Ammon's horn (tissue), 1 donor: ENCODE measurements around the gene PPP1R26.
A peak's percentile ranks its signal among the peaks of the same experiment; 100 is the strongest.
"Not testable (repeated sequence)": the region's sequence is repeated elsewhere in the genome, so short reads cannot be mapped to it uniquely, and the experiment has no call there.

Source experiments
- DNase-seq: peaks from one replicate; pipeline ENCODE4 v3.0.0-alpha.2; 2016; ENCODE audit warnings: low spot score

PPP1R26 gene

GRCh38 chr9:135504262-135505243 is 25.0 kb downstream of the PPP1R26 start:
- peak; percentile 81 for DNase-seq

- no peak for DNase-seq
Observed at GRCh38 chr9:135505406-135506187, 26.0 kb downstream of the PPP1R26 start.

GRCh38 chr9:135506327-135507103 is 26.9 kb downstream of the PPP1R26 start:
- no peak for DNase-seq

GRCh38 chr9:135507104-135508035 is 27.8 kb downstream of the PPP1R26 start:
- no peak for DNase-seq

- no peak for DNase-seq
Observed at GRCh38 chr9:135508211-135508820, 28.7 kb downstream of the PPP1R26 start.

GRCh38 chr9:135509458-135509857 is 29.9 kb downstream of the PPP1R26 start:
- no peak for DNase-seq

- DNase-seq, result no peak
Observed at GRCh38 chr9:135512241-135512603, 32.6 kb downstream of the PPP1R26 start.

GRCh38 chr9:135512904-135513303 is 33.3 kb downstream of the PPP1R26 start:
- DNase-seq, result no peak

GRCh38 chr9:135513351-135513846 is 33.8 kb downstream of the PPP1R26 start:
- DNase-seq, result no peak

- DNase-seq, result not testable (repeated sequence)
Observed at GRCh38 chr9:135513906-135514305, 34.3 kb downstream of the PPP1R26 start.

GRCh38 chr9:135514342-135515082 is 34.9 kb downstream of the PPP1R26 start:
- DNase-seq, result no peak

- DNase-seq, result no peak
Observed at GRCh38 chr9:135515083-135515951, 35.7 kb downstream of the PPP1R26 start.

- no peak for DNase-seq
Observed at GRCh38 chr9:135516132-135516860, 36.7 kb downstream of the PPP1R26 start.

GRCh38 chr9:135517407-135517822 is 37.8 kb downstream of the PPP1R26 start:
- no peak for DNase-seq

- DNase-seq, result no peak
Observed at GRCh38 chr9:135519179-135519971, 39.8 kb downstream of the PPP1R26 start.

- DNase-seq, result no peak
Observed at GRCh38 chr9:135520916-135521607, 41.5 kb downstream of the PPP1R26 start, which contains the start of gene LCN1. LCN1 (plus strand) TSS chr9:135521440; CDS start chr9:135521498, 58 bp downstream.
